GM19467 (cell line): ENCODE results near the gene LHFPL3.

Experiments
- ATAC-seq: cut with Tn5 transposase; IDR thresholded peaks from one replicate; pipeline ENCODE4 v1.9.1; 2021; ENCODE audit warnings: mild to moderate bottlenecking, moderate library complexity; ENCODE audit not compliant: unreplicated experiment

LHFPL3 gene

GRCh38 chr7:104469166-104469820 lies 140.9 kb downstream of the LHFPL3 start:
- no peak for ATAC-seq

DNA sequence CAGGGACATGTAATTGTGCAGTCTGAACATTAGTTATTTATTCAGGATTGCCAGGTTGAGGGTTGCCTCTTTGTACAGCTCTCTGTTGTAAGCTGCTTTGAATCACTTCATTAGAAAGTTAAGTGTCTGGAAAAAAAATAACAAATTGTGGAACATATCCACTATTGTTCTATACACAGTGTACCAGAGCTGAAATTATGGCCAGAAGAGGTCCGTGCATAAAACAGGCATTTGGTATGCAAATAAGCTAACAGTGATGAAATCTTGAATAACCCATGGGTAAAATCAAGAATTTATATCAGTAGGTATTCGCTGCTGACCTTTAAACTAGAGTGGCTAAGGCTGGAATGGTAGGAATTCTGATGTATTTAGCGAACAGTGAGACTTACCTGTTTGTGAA lies 152.1 kb downstream of the LHFPL3 start:
- ATAC-seq: no peak

DNA sequence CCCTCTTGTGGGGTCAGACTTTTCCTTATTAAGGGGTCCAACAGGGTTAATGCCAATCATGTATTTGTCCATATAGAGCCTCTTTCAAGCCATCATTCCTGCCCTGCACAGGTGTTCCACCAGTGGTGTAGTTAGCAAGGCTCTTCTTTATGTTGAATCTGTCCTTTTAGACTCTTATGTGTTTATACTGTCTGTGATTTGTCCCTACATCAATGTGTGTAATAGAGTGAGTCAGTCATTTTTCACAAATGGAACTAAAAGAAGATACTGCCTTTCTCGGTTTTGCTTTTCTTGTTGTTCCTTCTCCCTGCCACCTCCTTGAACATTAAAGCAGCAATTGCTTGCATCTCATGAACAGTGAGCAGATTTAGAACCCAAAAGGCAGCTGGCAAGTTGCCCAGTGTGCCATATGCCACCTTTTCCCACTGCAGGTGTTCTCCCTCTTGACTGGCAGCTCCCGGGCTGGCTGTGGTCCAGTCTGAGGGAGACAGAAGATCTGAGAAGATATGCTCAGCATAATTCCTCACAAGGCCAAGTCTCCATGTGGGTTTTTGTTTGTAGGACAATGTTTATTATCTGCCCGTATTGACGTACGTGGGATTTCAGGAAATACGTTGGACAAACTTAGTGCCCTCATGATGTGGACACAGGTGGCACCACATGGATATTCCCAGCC lies 154.1 kb downstream of the LHFPL3 start:
- ATAC-seq: no peak

DNA sequence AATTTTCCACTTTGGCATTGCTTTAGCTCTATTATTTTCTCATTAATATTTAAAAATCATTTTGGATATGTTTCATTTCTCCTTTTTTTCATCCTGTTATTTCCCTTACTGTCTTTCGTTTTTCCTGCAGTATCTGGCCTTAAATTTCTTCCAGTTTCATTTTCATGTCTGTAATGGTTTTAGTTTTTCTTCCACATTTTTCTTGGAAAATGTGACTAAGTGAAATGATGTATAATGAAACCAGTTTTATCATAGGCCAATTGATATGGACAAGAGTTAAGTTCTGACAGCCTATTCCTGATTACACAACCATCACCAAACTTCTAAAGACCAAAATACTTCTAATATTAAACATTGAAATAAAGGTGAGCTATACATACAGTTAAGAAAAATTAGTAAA lies 158.5 kb downstream of the LHFPL3 start:
- no peak for ATAC-seq

GRCh38 chr7:104487642-104488041 lies 159.2 kb downstream of the LHFPL3 start:
- no peak for ATAC-seq

GRCh38 chr7:104497379-104497967 lies 169.1 kb downstream of the LHFPL3 start:
- no peak for ATAC-seq

- no peak for ATAC-seq
These were observed 171.6 kb downstream of the LHFPL3 start for GRCh38 chr7:104499975-104500374.

DNA sequence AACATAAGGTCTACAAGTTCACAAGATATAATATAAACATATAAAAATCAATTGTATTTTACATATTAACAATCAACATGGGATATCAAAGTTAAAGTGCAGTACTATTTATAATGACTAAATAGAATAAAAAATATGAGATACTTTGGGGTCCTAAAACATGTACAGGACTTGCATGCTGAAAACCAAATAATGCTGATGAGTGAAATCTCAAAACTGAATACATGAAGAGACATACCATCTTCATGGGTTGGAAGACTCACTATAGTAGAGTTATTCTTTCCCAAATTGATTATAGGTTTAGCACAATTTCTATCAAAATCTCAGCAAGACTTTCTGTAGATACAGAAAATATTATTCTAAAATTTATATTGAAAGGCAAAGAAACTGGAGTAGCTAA lies 181.5 kb downstream of the LHFPL3 start:
- ATAC-seq: no peak

DNA sequence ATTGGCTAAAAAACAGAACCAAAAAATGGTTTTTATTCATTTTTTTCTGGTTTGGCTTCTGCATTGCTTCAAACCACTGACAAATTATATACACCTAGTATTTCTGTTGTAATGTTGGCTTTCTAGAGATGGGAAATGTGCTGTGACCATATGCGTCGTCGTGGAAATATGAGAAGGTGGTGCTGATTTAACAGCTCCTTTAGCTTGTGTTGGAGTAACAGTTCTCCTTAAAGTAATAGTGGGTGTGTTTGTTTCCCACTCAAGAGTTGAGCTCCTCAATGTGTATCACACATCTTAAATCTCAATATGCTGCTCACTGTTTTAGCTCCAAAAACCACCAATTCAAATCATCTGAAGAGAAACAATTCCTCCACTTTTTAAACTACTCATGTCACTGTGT lies 196.4 kb downstream of the LHFPL3 start:
- ATAC-seq: no peak

DNA sequence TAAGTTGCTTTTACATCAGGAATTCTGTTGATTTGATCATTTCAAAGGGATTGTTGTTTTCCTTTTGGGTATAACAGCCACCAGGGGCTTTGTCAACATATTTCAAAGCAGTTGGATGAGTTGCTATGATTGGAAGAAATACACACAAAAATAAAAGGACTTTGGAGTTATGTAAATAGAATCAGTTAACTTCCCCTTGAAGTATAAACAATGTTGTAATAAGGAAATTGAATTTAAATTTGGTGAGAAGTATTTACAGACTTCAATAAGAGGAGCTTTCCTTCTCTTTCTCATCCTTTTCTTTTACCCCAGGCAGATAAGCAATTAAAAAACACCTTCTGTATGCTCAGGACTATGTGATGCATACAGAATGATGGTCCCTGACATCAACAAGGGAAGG lies 199.7 kb downstream of the LHFPL3 start:
- no peak for ATAC-seq

GRCh38 chr7:104529567-104529966 lies 201.2 kb downstream of the LHFPL3 start:
- no peak for ATAC-seq

DNA sequence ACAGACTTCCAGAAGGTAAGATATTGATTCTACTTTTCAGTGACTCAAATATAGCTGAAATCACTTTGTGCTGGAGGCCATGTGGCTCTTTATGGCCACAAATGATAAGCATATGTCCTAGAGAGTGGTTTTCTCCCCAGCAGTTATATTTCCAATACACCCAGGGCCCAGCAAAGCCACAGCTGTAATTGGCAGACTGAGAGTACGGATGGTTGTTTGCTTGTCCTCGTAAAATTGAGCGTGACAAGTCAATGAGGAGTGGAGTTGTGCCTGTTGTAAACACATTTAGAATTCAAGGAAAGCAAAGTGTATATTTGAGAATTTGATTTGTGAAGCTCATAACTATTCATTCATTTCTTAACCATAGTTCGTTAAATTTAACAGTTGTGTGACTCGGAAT lies 201.8 kb downstream of the LHFPL3 start:
- ATAC-seq: no peak

GRCh38 chr7:104534149-104534548 lies 205.7 kb downstream of the LHFPL3 start:
- ATAC-seq: no peak

DNA sequence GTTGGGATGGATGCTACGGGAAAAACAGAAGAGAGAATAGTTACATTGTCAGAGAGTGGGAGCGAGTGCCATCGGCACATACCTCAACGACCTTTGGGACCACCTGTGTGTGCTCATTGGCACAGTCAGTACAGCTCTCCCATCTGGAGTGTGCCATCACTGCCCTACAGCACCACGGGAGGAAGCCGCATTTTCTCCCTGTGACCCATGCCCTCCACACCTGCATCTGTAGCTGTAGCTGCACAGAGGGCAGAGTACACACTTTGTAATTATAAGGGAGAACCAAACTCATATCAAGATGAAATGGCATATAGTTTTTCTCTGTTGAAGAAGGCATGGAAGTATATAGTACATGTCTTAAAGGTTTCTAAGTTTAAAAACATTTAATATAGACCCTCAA lies 207.4 kb downstream of the LHFPL3 start:
- no peak for ATAC-seq

DNA sequence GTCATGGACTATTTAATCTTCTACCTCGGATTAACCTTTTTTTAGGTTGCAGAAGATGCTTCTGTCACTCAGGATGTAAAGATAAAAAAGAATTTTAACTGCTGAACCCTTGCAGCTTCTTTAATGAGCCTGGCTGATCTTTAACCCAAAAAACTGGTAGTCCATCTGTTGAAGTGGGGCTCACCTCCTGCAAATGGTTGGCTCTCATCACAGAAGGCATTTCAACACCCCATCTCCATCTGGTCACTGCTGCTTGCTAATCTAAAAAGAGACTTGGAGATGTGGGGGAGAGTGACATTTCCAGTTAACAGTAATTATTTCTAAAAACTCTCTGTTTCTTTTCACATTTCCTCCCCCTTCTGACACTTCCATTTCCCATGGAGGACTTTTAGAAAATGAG lies 208.6 kb downstream of the LHFPL3 start:
- no peak for ATAC-seq

DNA sequence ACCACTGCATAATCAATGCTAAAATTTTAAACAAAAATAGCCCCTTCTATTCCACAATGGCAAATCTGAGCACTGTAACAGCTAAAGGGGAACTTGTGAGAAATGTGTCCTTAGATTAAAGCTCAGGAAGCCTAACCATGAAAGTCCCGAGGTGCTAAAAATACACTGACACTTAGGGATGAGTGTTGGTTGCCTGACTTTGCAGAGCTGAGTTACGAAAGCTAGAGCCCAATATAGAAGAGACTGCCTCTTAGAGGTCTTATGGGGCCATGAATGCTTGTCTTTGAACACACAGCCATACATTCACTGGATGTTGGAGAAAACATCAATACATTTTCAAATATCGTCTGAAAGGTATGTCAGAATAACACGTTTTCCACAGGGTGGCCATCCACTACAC lies 209.7 kb downstream of the LHFPL3 start:
- ATAC-seq: no peak

DNA sequence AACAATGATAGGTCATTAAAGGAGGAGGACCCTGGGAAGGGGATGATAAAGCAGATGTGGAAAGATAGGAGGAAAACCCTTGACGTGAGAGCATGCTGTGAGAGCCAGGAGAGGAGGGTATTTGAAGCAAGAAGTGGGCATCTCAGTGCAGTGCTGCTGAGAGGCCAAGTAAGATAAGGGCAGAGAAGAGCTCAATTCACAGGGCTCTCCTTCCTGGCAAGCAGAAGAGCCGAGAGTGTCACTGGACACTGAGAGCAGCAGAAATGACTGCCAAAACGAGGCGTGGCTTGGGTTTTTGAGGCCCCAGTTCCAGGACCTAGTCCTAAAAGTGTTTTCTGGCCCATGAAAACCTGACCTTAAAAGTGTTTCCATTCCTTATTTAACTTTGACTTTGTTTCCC lies 213.5 kb downstream of the LHFPL3 start:
- no peak for ATAC-seq

DNA sequence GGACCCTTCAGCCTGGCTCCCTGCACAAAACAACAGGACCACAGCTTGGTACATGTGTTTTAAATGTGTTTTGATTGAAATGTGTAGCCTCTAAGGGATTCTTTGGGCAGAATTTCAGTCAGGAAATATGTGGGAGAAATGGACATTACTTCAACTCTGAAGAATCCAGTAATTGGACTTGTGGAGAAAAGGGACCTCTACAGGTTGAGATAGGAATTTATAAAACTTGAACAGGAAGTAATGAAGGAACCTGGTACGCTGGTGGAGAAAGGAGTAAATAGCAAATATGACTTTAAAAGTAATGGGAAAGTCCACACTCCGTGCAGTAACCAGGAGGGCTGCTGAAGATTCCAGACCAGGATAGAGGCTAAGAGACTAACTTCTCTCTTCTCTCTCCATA lies 220.5 kb downstream of the LHFPL3 start:
- ATAC-seq: no peak

GRCh38 chr7:104550362-104550761 lies 222.0 kb downstream of the LHFPL3 start:
- no peak for ATAC-seq

DNA sequence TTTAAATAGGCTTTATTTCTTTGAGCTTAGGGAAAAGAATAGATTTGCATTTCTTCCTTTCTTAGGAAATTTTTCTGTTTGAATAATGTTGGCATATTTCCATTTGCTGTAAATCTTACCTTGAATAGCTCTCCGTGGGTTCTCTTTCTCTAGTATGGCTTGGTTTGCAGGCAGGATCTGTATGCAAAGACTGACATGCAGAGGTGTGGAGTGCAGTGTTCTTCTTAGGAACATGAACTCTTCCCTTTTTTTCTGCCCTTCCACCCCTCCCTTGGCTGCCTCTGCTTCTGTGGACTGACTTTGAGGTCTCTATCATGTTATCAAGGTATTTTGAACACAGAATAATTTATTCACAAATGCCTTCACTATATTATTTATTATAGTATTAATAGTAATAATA lies 222.8 kb downstream of the LHFPL3 start:
- ATAC-seq: no peak

GRCh38 chr7:104552102-104552501 lies 223.7 kb downstream of the LHFPL3 start:
- no peak for ATAC-seq

DNA sequence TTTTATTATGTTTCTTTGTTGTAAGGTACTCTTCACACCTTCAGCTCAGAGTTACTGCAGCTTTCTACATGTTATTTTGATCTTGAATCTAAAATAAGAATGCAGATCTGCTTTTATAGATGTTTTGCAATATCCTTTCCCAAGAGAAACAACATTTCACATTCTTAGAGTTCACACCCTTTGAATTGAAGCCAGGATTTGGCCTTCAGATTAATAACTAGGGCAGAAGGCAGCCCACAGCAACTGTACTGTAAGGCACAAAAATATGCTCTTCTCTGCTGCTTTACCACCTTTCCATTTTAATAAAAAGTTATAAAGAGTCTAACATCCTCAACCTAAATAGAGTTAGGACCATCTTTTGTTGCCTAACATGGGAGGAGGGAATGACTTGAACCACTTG lies 224.7 kb downstream of the LHFPL3 start:
- no peak for ATAC-seq
